HEK293 (cell line): ENCODE data around the gene GIGYF1.

Experiments used
- CTCF ChIA-PET: fragments of 350-600 bp; formaldehyde crosslinking; extraction: SDS; loops from one replicate; lab custom pipeline; 2021; ENCODE audit warnings: antibody characterized with exemption; lab: Yijun Ruan, JAX
- POLR2A ChIA-PET: fragments of 300-600 bp; formaldehyde crosslinking; extraction: SDS; loops from one replicate; lab custom pipeline; 2020; ENCODE audit warnings: antibody characterized with exemption, inconsistent platforms; lab: Yijun Ruan, JAX
- H3K27ac ChIP-seq: fragments of 200-500 bp; sonication (Bioruptor generic); 2 replicates; pipeline ENCODE4 v1.5.1; 2014; ENCODE audit warnings: low read depth, low read length, control low read depth, inconsistent platforms; ENCODE audit errors: extremely low read depth
- H3K36me3 ChIP-seq, 2 experiments: fragments of 200-500 bp in 1 of 2; sonication (Bioruptor generic) in 1 of 2; 1 replicate in 1 of 2; 2 replicates in 1 of 2; pipeline ENCODE4 v1.5.1; 2014 to 2017; ENCODE audit warnings: inconsistent platforms in 2 of 2, low read length in 2 of 2; ENCODE audit not compliant: control insufficient read depth in 2 of 2, insufficient read depth in 1 of 2
- H3K4me1 ChIP-seq: fragments of 200-500 bp; sonication (Bioruptor generic); 2 replicates; pipeline ENCODE4 v1.5.1; 2014; ENCODE audit warnings: mild to moderate bottlenecking, low read length, inconsistent platforms; ENCODE audit not compliant: control insufficient read depth, insufficient read depth
- H3K4me3 ChIP-seq: 2 replicates; pipeline ENCODE4 v1.5.1; 2011; ENCODE audit warnings: low read depth, mild to moderate bottlenecking, control low read depth, low read length, moderate library complexity
- H3K9me3 ChIP-seq: fragments of 200-500 bp; sonication (Bioruptor generic); 2 replicates; pipeline ENCODE4 v1.5.1; 2014; ENCODE audit warnings: low read depth, low read length, inconsistent platforms; ENCODE audit not compliant: control insufficient read depth, insufficient read depth
- INSM2 ChIP-seq: fragments of 450-650 bp; formaldehyde crosslinking; IDR thresholded peaks from 2 replicates; pipeline ENCODE4 v1.5.1; 2016; ENCODE audit warnings: missing biosample characterization, missing genetic modification characterization
- OSR2 ChIP-seq: fragments of 450-650 bp; formaldehyde crosslinking; IDR thresholded peaks from 2 replicates; pipeline ENCODE4 v1.5.1; 2016; ENCODE audit warnings: missing biosample characterization, missing genetic modification characterization
- OVOL3 ChIP-seq: fragments of 450-650 bp; formaldehyde crosslinking; IDR thresholded peaks from 2 replicates; pipeline ENCODE4 v1.5.1; 2016; ENCODE audit warnings: missing biosample characterization, missing genetic modification characterization
- PBX3 ChIP-seq: sonication (generic); formaldehyde crosslinking; IDR thresholded peaks from 2 replicates; pipeline ENCODE4 v1.8.1; 2022; ENCODE audit warnings: mild to moderate bottlenecking, moderate library complexity, missing genetic modification reagents
- PRDM1 ChIP-seq: fragments of 450-650 bp; formaldehyde crosslinking; IDR thresholded peaks from 2 replicates; pipeline ENCODE4; 2016; ENCODE audit warnings: missing biosample characterization, missing genetic modification characterization
- SP7 ChIP-seq: fragments of 450-650 bp; formaldehyde crosslinking; IDR thresholded peaks from 2 replicates; pipeline ENCODE4 v1.5.1; 2016; ENCODE audit warnings: missing biosample characterization, missing genetic modification characterization
- TSHZ1 ChIP-seq: fragments of 450-650 bp; formaldehyde crosslinking; IDR thresholded peaks from 2 replicates; pipeline ENCODE4 v1.5.1; 2016; ENCODE audit warnings: missing biosample characterization, missing genetic modification characterization, borderline replicate concordance
- ZBTB1 ChIP-seq: fragments of 450-650 bp; formaldehyde crosslinking; IDR thresholded peaks from 2 replicates; pipeline ENCODE4 v1.5.1; 2016; ENCODE audit warnings: missing biosample characterization, missing genetic modification characterization
- ZBTB44 ChIP-seq: fragments of 450-650 bp; IDR thresholded peaks from 2 replicates; pipeline ENCODE4 v1.5.1; 2018; ENCODE audit warnings: missing biosample characterization, mild to moderate bottlenecking, missing genetic modification characterization
- ZBTB6 ChIP-seq: fragments of 450-650 bp; formaldehyde crosslinking; IDR thresholded peaks from 2 replicates; pipeline ENCODE4 v1.5.1; 2017; ENCODE audit warnings: missing biosample characterization, missing genetic modification characterization
- ZNF155 ChIP-seq: fragments of 450-650 bp; formaldehyde crosslinking; IDR thresholded peaks from 2 replicates; pipeline ENCODE4 v1.5.1; 2016; ENCODE audit warnings: missing biosample characterization, missing genetic modification characterization
- ZNF169 ChIP-seq: fragments of 450-650 bp; formaldehyde crosslinking; IDR thresholded peaks from 2 replicates; pipeline ENCODE4 v1.5.1; 2016; ENCODE audit warnings: missing biosample characterization, missing genetic modification characterization
- ZNF221 ChIP-seq: fragments of 450-650 bp; formaldehyde crosslinking; IDR thresholded peaks from 2 replicates; pipeline ENCODE4 v1.5.1; 2017; ENCODE audit warnings: missing biosample characterization, missing genetic modification characterization, borderline replicate concordance
- ZNF223 ChIP-seq: fragments of 450-650 bp; formaldehyde crosslinking; IDR thresholded peaks from 2 replicates; pipeline ENCODE4 v1.5.1; 2016; ENCODE audit warnings: missing biosample characterization, missing genetic modification characterization
- ZNF26 ChIP-seq: fragments of 450-650 bp; formaldehyde crosslinking; IDR thresholded peaks from 2 replicates; pipeline ENCODE4 v1.5.1; 2016; ENCODE audit warnings: missing biosample characterization, missing genetic modification characterization
- ZNF274 ChIP-seq, 2 experiments: fragments of 200-500 bp in 1 of 2; fragments of 450-650 bp in 1 of 2; sonication (Bioruptor generic) in 1 of 2; formaldehyde crosslinking in 1 of 2; IDR thresholded peaks; 2 replicates each; pipeline versions ENCODE4 v1.5.1 to v1.6.1; 2014 to 2016; ENCODE audit warnings: borderline replicate concordance in 1 of 2, inconsistent platforms in 1 of 2, low read length in 1 of 2, missing biosample characterization in 1 of 2, missing genetic modification characterization in 1 of 2
- ZNF280C ChIP-seq: fragments of 450-650 bp; formaldehyde crosslinking; IDR thresholded peaks from 2 replicates; pipeline ENCODE4 v1.5.1; 2016; ENCODE audit warnings: missing biosample characterization, missing genetic modification characterization
- ZNF645 ChIP-seq: fragments of 450-650 bp; formaldehyde crosslinking; IDR thresholded peaks from 2 replicates; pipeline ENCODE4; 2016; ENCODE audit warnings: missing biosample characterization, missing genetic modification characterization
- ZNF701 ChIP-seq: fragments of 450-650 bp; formaldehyde crosslinking; IDR thresholded peaks from 2 replicates; pipeline ENCODE4 v1.5.1; 2016; ENCODE audit warnings: missing biosample characterization, missing genetic modification characterization
- ZNF837 ChIP-seq: fragments of 450-650 bp; formaldehyde crosslinking; IDR thresholded peaks from 2 replicates; pipeline ENCODE4 v1.5.1; 2016; ENCODE audit warnings: missing biosample characterization, missing genetic modification characterization

GIGYF1 gene

GRCh38 chr7:100723732-100724275 lies 29.8 kb upstream of the GIGYF1 start:
- TF ChIP-seq ZNF221 (tag by site-specific recombination): no peak
- no peak for TF ChIP-seq PBX3 (CRISPR knock-in tag)
- TF ChIP-seq ZNF155 (tag by site-specific recombination): no peak
- TF ChIP-seq ZNF223 (tag by site-specific recombination): no peak
- TF ChIP-seq ZBTB6 (tag by site-specific recombination): no peak
- no peak for TF ChIP-seq ZNF701
- TF ChIP-seq OVOL3 (tag by site-specific recombination): no peak
- TF ChIP-seq PRDM1 (tag by site-specific recombination): no peak
- no peak for TF ChIP-seq INSM2
- no peak for TF ChIP-seq ZNF280C (tag by site-specific recombination)
- TF ChIP-seq OSR2: no peak
- TF ChIP-seq ZBTB44: no peak
- no peak for TF ChIP-seq ZNF169 (tag by site-specific recombination)
- no peak for TF ChIP-seq ZNF26 (tag by site-specific recombination)
- no peak for TF ChIP-seq ZNF837 (tag by site-specific recombination)
- TF ChIP-seq SP7 (tag by site-specific recombination): no peak
- no peak for TF ChIP-seq ZNF645 (tag by site-specific recombination)
- no peak for TF ChIP-seq TSHZ1 (tag by site-specific recombination)
- no peak for TF ChIP-seq ZNF274 (IDR thresholded peaks at IDR 0.05; ENCODE audit: low read length)
- TF ChIP-seq ZNF274 (tag by site-specific recombination; IDR thresholded peaks at IDR 0.05; ENCODE audit: borderline replicate concordance): no peak
- TF ChIP-seq ZBTB1 (tag by site-specific recombination): no peak
- Histone ChIP-seq H3K4me3 (no peak overlapping the region), H3K9me3 (no peaks in the 10 kb centered on the region), H3K4me1 (no peaks in the 10 kb centered on the region), H3K27ac (no peak overlapping the region), H3K36me3 (no peaks in the 10 kb centered on the region)
- POLR2A ChIA-PET: interaction anchor here (2.2 kb wide), 1 partner anchor 18 kb away, joined by 8 read pairs; the partner anchor contains the start of gene POP7
- CTCF ChIA-PET: interaction anchor here (1.0 to 10.1 kb wide), 2 partner anchors 17 to 25 kb away, joined by 3 to 100 read pairs; partner anchors contain the start of gene POP7
